GM23338 (cell line): Measurements from ENCODE around the gene UGT1A10. TPM values are rescaled to one million over a fixed set of nuclear protein-coding genes. Genes with fewer than 3 reads are reported as not detected.

Experiments used
- ATAC-seq: fragments of 200-7000 bp; cut with Tn5 transposase; 3 replicates; pipeline ENCODE4 v1.9.1; 2020
- DNase-seq: peaks from one replicate; pipeline ENCODE4 v3.0.0-alpha.2; 2015; ENCODE audit warnings: low spot score
- H2AFZ ChIP-seq: fragments of 200-600 bp; sonication (generic); 2 replicates; pipeline ENCODE4 v1.8.0; 2016; ENCODE audit warnings: antibody characterized with exemption, mild to moderate bottlenecking, moderate library complexity
- H3F3A ChIP-seq: fragments of 200-600 bp; sonication (generic); replicated peaks from 2 replicates; pipeline ENCODE4 v1.8.0; 2017; ENCODE audit warnings: antibody characterized with exemption, mixed run types, low read depth
- H3K27ac ChIP-seq: fragments of 200-600 bp; sonication (generic); 2 replicates; pipeline ENCODE4 v1.6.1; 2016; ENCODE audit warnings: low read depth
- H3K27me3 ChIP-seq: fragments of 200-600 bp; sonication (generic); 2 replicates; pipeline ENCODE4 v1.8.0; 2016; ENCODE audit warnings: mild to moderate bottlenecking, mixed run types, moderate library complexity; ENCODE audit not compliant: insufficient read depth
- H3K36me3 ChIP-seq: fragments of 200-600 bp; sonication (generic); 2 replicates; pipeline ENCODE4 v1.8.0; 2016; ENCODE audit warnings: mild to moderate bottlenecking; ENCODE audit not compliant: insufficient read depth
- H3K4me1 ChIP-seq: fragments of 200-600 bp; sonication (generic); 2 replicates; pipeline ENCODE4 v1.8.0; 2016; ENCODE audit warnings: mild to moderate bottlenecking, moderate library complexity; ENCODE audit not compliant: insufficient read depth
- H3K4me2 ChIP-seq: fragments of 200-600 bp; sonication (generic); 2 replicates; pipeline ENCODE4 v1.7.1; 2017; ENCODE audit warnings: mixed run types
- H3K4me3 ChIP-seq: fragments of 200-600 bp; sonication (generic); 2 replicates; pipeline ENCODE4 v1.6.1; 2016; ENCODE audit warnings: mixed run types
- H3K79me2 ChIP-seq: fragments of 200-600 bp; sonication (generic); replicated peaks from 2 replicates; pipeline ENCODE4 v1.8.0; 2017; ENCODE audit warnings: mild to moderate bottlenecking; ENCODE audit not compliant: insufficient read depth
- H3K9me2 ChIP-seq: fragments of 200-600 bp; sonication (generic); 2 replicates; pipeline ENCODE4 v1.8.0; 2017; ENCODE audit not compliant: insufficient read depth
- H4K20me1 ChIP-seq: fragments of 200-600 bp; sonication (generic); replicated peaks from 2 replicates; pipeline ENCODE4 v1.8.0; 2017; ENCODE audit warnings: mild to moderate bottlenecking; ENCODE audit not compliant: insufficient read depth
- H3K27ac Mint-ChIP-seq: 2 replicates; pipeline ENCODE4 v1.8.0; 2020; ENCODE audit warnings: inconsistent platforms, mild to moderate bottlenecking, moderate library complexity, mixed read lengths
- H3K27me3 Mint-ChIP-seq: 3 replicates; pipeline ENCODE4 v1.8.0; 2022; ENCODE audit warnings: low read depth, mild to moderate bottlenecking, moderate library complexity, mixed read lengths, inconsistent platforms; ENCODE audit not compliant: insufficient read depth, poor library complexity
- H3K36me3 Mint-ChIP-seq: 3 replicates; pipeline ENCODE4 v1.8.0; 2021; ENCODE audit warnings: low read depth, mild to moderate bottlenecking, inconsistent platforms, moderate library complexity, mixed read lengths
- H3K4me1 Mint-ChIP-seq: 3 replicates; pipeline ENCODE4 v1.8.0; 2020; ENCODE audit warnings: mild to moderate bottlenecking, inconsistent platforms, mixed read lengths
- H3K4me3 Mint-ChIP-seq: 3 replicates; pipeline ENCODE4 v1.8.0; 2021; ENCODE audit warnings: moderate library complexity, mild to moderate bottlenecking, inconsistent platforms, mixed read lengths
- H3K9me3 Mint-ChIP-seq: 3 replicates; pipeline ENCODE4 v1.8.0; 2020; ENCODE audit warnings: moderate library complexity, mild to moderate bottlenecking, inconsistent platforms, mixed read lengths
- NANOG ChIP-seq: IDR thresholded peaks from 2 replicates; pipeline ENCODE4 v1.6.1; 2016; ENCODE audit warnings: antibody characterized with exemption, borderline replicate concordance
- REST ChIP-seq: IDR thresholded peaks from one replicate; pipeline ENCODE4 v1.6.1; 2018; ENCODE audit warnings: antibody characterized with exemption; ENCODE audit not compliant: unreplicated experiment
- STAT1 ChIP-seq: IDR thresholded peaks from one replicate; pipeline ENCODE4 v1.6.1; 2016; ENCODE audit warnings: antibody characterized with exemption; ENCODE audit not compliant: unreplicated experiment
- polyA plus RNA-seq: library from polyadenylated mRNA; unstranded; fragments of >200 nt; fragmentation: Nextera tagmentation; extraction: Ambion mirVana; gene quantifications from 2 replicates; pipeline ENCODE4 v1.2.1, GENCODE V29; 2016
- total RNA-seq: library from RNA; depleted of rRNA; stranded (reverse); fragments of >200 nt; shearing (Covaris generic); gene quantifications from 2 replicates; pipeline ENCODE4 v1.2.3, GENCODE V29; 2014
- TF ChIP-seq, protein P1 (sequence below): fragments of 250-450 bp; sonication (Bioruptor Pico); IDR thresholded peaks from 2 replicates; pipeline ENCODE4 v1.5.0; 2020; ENCODE audit warnings: mild to moderate bottlenecking, moderate library complexity

Gene UGT1A10
- total and polyA plus RNA-seq, 2 experiments from 2014 or later, result not detected

- TF ChIP-seq, protein P1, sequence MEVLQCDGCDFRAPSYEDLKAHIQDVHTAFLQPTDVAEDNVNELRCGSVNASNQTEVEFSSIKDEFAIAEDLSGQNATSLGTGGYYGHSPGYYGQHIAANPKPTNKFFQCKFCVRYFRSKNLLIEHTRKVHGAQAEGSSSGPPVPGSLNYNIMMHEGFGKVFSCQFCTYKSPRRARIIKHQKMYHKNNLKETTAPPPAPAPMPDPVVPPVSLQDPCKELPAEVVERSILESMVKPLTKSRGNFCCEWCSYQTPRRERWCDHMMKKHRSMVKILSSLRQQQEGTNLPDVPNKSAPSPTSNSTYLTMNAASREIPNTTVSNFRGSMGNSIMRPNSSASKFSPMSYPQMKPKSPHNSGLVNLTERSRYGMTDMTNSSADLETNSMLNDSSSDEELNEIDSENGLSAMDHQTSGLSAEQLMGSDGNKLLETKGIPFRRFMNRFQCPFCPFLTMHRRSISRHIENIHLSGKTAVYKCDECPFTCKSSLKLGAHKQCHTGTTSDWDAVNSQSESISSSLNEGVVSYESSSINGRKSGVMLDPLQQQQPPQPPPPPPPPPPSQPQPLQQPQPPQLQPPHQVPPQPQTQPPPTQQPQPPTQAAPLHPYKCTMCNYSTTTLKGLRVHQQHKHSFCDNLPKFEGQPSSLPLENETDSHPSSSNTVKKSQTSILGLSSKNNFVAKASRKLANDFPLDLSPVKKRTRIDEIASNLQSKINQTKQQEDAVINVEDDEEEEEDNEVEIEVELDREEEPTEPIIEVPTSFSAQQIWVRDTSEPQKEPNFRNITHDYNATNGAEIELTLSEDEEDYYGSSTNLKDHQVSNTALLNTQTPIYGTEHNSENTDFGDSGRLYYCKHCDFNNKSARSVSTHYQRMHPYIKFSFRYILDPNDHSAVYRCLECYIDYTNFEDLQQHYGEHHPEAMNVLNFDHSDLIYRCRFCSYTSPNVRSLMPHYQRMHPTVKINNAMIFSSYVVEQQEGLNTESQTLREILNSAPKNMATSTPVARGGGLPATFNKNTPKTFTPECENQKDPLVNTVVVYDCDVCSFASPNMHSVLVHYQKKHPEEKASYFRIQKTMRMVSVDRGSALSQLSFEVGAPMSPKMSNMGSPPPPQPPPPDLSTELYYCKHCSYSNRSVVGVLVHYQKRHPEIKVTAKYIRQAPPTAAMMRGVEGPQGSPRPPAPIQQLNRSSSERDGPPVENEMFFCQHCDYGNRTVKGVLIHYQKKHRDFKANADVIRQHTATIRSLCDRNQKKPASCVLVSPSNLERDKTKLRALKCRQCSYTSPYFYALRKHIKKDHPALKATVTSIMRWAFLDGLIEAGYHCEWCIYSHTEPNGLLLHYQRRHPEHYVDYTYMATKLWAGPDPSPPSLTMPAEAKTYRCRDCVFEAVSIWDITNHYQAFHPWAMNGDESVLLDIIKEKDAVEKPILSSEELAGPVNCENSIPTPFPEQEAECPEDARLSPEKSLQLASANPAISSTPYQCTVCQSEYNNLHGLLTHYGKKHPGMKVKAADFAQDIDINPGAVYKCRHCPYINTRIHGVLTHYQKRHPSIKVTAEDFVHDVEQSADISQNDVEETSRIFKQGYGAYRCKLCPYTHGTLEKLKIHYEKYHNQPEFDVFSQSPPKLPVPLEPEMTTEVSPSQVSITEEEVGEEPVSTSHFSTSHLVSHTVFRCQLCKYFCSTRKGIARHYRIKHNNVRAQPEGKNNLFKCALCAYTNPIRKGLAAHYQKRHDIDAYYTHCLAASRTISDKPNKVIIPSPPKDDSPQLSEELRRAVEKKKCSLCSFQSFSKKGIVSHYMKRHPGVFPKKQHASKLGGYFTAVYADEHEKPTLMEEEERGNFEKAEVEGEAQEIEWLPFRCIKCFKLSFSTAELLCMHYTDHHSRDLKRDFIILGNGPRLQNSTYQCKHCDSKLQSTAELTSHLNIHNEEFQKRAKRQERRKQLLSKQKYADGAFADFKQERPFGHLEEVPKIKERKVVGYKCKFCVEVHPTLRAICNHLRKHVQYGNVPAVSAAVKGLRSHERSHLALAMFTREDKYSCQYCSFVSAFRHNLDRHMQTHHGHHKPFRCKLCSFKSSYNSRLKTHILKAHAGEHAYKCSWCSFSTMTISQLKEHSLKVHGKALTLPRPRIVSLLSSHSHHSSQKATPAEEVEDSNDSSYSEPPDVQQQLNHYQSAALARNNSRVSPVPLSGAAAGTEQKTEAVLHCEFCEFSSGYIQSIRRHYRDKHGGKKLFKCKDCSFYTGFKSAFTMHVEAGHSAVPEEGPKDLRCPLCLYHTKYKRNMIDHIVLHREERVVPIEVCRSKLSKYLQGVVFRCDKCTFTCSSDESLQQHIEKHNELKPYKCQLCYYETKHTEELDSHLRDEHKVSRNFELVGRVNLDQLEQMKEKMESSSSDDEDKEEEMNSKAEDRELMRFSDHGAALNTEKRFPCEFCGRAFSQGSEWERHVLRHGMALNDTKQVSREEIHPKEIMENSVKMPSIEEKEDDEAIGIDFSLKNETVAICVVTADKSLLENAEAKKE (CRISPR knock-in tag), result no peak
- TF ChIP-seq STAT1, result no peak
Measured at GRCh38 chr2:233650981-233651380, 14.7 kb downstream of the UGT1A10 start (continued).

DNA sequence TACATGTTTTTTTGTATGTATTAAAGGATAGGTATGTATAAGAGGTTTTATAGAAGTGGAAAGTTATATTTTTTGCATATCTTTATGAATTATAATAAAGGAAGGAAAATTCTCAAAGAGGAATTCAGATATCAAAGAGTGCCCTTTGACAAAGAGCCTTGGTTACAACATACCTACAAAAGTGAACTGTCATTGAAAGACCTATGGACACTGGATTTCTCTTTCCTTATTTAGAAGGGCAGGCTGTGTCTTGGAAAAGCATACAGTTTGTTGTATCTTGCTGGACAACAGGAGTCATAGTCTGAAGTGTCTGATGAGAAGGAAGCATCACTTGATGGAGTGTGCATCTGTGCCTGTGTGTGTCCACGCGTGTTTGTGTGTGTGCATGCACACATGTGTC is 15.2 kb downstream of the UGT1A10 start:
- no peaks in the 10 kb centered on the region for H3K27me3 Mint-ChIP-seq
- Histone ChIP-seq H3K4me2 (no peak overlapping the region), H4K20me1 (no peaks in the 10 kb centered on the region), H3K27me3 (no peaks in the 10 kb centered on the region), H3K36me3 (no peaks in the 10 kb centered on the region), H3F3A (no peaks in the 10 kb centered on the region), H3K27ac (no peak overlapping the region), H3K4me3 (no peak overlapping the region), H3K4me1 (no peaks in the 10 kb centered on the region), H3K9me2 (no peaks in the 10 kb centered on the region), H2AFZ (no peak overlapping the region), H3K79me2 (no peaks in the 10 kb centered on the region)
- H3K4me3 Mint-ChIP-seq, result no peak overlapping the region
- no peak overlapping the region for H3K27ac Mint-ChIP-seq
- no peak for ATAC-seq
- no peak for DNase-seq
- H3K4me1 Mint-ChIP-seq, result no peaks in the 10 kb centered on the region
- peaks cover 13% of the 10 kb centered on the region; the same call in 2 of the 3 replicates for H3K36me3 Mint-ChIP-seq
- H3K9me3 Mint-ChIP-seq, result peaks cover 21% of the 10 kb centered on the region
- no peak for TF ChIP-seq NANOG
- TF ChIP-seq, protein P1 (CRISPR knock-in tag), result no peak
- TF ChIP-seq REST, result no peak
